Erythroblast (primary cell): Measurements from ENCODE around the gene SERPINB1.

Experiments
- GATA1 ChIP-seq: IDR thresholded peaks from 2 replicates; pipeline ENCODE4 v1.6.1; 2011; ENCODE audit warnings: low read depth, mild to moderate bottlenecking, control low read depth, low read length, moderate library complexity
- POLR2A ChIP-seq: IDR thresholded peaks from 2 replicates; pipeline ENCODE4 v1.6.1; 2011; ENCODE audit warnings: mild to moderate bottlenecking, low read length

- no peak for TF ChIP-seq GATA1
- TF ChIP-seq POLR2A, result no peak
These were observed 31.0 kb upstream of the SERPINB1 start for GRCh38 chr6:2872423-2873358.
